ENCODE results near the gene WWC2.

DNA sequence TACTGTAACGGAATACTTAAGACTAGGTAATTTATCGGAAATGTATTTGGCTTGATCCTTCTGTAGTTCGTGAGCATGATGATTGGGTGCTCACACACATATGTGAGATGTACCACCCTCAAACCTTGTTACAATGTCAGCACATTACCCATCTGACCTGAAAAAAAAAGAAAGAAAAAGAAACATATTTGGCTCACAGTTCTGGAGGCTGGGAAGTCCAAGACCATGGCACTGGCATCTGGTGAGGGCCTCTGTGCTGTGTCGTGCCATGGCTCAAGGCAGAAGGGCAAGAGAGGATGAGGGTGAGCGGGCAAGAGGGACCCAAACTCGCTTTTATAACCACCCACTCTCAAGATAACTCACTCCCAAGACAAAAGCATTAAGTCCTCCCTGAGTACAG is 230.2 kb downstream of the WWC2 start:
- TF ChIP-seq CREB1 (IDR thresholded peaks at IDR 0.05; ENCODE audit: low read depth) = no peak
- no peak for TF ChIP-seq YY1 (IDR thresholded peaks at IDR 0.05; ENCODE audit: low read depth)
- TF ChIP-seq EP300 (IDR thresholded peaks at IDR 0.05; ENCODE audit: borderline replicate concordance) = no peak
- no peak for TF ChIP-seq RAD21 (IDR thresholded peaks at IDR 0.05; ENCODE audit: low read depth)
- TF ChIP-seq CEBPB (IDR thresholded peaks at IDR 0.05) = no peak

Data from Ishikawa (cell line).